HL-60 (cell line): Measurements from ENCODE around the gene SLC4A3.

Source experiments
- DNase-seq, 2 experiments: peaks; one replicate each; pipeline ENCODE4 v3.0.0-alpha.2; 2010 to 2020; ENCODE audit warnings: low read depth in 1 of 2, low spot score in 1 of 2
- H3K27ac ChIP-seq: fragments of 250-450 bp; sonication (Bioruptor Pico); replicated peaks from 2 replicates; pipeline ENCODE4 v1.5.1; 2020; ENCODE audit warnings: mild to moderate bottlenecking, moderate library complexity
- H3K27me3 ChIP-seq: fragments of 250-450 bp; sonication (Bioruptor Pico); 2 replicates; pipeline ENCODE4 v1.5.1; 2021; ENCODE audit warnings: mild to moderate bottlenecking, moderate library complexity; ENCODE audit not compliant: insufficient read depth, poor library complexity, severe bottlenecking
- H3K4me3 ChIP-seq: replicated peaks from 2 replicates; pipeline ENCODE4 v1.5.1; 2011; ENCODE audit warnings: mild to moderate bottlenecking, control low read depth, low read length; ENCODE audit not compliant: insufficient read depth
- GABPA ChIP-seq: IDR thresholded peaks from 2 replicates; pipeline ENCODE4 v1.6.1; 2012; ENCODE audit warnings: low read depth
- POLR2AphosphoS5 ChIP-seq: IDR thresholded peaks from 2 replicates; pipeline ENCODE4 v1.6.1; 2012; ENCODE audit warnings: low read depth
- SPI1 ChIP-seq: IDR thresholded peaks from 2 replicates; pipeline ENCODE4 v1.6.1; 2012; ENCODE audit warnings: low read depth, mild to moderate bottlenecking, borderline replicate concordance
- TF ChIP-seq, protein P1 (sequence below): IDR thresholded peaks from one replicate; pipeline ENCODE4 v1.5.1; 2011; ENCODE audit warnings: low read length, control low read depth, inconsistent platforms; ENCODE audit not compliant: insufficient read depth
- TF ChIP-seq, protein P2 (sequence below): IDR thresholded peaks from 2 replicates; pipeline ENCODE4 v1.6.1; 2012; ENCODE audit warnings: low read depth; ENCODE audit not compliant: insufficient replicate concordance

SLC4A3 gene

DNA sequence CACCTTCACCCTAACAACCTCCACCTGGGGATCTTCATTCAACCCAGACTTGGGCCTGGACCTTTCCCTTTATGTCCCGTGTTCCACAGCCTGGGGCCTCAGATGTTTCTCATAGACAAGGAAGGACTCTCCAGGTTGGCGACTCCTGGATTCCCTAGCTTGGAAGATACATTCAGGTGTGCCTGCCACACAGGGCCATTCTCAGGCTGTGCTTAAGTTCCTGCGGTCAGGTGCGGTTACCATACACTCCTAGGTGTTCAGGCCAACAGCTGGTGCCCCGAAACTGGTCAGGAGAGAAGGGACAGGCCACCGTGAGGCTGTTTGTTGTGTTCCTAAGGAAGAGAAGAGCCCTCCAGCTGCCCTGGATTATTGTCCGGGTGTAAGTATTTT, 15.6 kb downstream of the SLC4A3 start:
- Histone ChIP-seq H3K27me3 (peaks cover 1% of the 10 kb centered on the region), H3K27ac (no peak overlapping the region), H3K4me3 (no peak overlapping the region)
- no peak for DNase-seq
- TF ChIP-seq GABPA: no peak
- no peak for TF ChIP-seq SPI1
- TF ChIP-seq, protein P1, sequence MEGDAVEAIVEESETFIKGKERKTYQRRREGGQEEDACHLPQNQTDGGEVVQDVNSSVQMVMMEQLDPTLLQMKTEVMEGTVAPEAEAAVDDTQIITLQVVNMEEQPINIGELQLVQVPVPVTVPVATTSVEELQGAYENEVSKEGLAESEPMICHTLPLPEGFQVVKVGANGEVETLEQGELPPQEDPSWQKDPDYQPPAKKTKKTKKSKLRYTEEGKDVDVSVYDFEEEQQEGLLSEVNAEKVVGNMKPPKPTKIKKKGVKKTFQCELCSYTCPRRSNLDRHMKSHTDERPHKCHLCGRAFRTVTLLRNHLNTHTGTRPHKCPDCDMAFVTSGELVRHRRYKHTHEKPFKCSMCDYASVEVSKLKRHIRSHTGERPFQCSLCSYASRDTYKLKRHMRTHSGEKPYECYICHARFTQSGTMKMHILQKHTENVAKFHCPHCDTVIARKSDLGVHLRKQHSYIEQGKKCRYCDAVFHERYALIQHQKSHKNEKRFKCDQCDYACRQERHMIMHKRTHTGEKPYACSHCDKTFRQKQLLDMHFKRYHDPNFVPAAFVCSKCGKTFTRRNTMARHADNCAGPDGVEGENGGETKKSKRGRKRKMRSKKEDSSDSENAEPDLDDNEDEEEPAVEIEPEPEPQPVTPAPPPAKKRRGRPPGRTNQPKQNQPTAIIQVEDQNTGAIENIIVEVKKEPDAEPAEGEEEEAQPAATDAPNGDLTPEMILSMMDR: no peak
- no peak for TF ChIP-seq POLR2AphosphoS5
- TF ChIP-seq, protein P2, sequence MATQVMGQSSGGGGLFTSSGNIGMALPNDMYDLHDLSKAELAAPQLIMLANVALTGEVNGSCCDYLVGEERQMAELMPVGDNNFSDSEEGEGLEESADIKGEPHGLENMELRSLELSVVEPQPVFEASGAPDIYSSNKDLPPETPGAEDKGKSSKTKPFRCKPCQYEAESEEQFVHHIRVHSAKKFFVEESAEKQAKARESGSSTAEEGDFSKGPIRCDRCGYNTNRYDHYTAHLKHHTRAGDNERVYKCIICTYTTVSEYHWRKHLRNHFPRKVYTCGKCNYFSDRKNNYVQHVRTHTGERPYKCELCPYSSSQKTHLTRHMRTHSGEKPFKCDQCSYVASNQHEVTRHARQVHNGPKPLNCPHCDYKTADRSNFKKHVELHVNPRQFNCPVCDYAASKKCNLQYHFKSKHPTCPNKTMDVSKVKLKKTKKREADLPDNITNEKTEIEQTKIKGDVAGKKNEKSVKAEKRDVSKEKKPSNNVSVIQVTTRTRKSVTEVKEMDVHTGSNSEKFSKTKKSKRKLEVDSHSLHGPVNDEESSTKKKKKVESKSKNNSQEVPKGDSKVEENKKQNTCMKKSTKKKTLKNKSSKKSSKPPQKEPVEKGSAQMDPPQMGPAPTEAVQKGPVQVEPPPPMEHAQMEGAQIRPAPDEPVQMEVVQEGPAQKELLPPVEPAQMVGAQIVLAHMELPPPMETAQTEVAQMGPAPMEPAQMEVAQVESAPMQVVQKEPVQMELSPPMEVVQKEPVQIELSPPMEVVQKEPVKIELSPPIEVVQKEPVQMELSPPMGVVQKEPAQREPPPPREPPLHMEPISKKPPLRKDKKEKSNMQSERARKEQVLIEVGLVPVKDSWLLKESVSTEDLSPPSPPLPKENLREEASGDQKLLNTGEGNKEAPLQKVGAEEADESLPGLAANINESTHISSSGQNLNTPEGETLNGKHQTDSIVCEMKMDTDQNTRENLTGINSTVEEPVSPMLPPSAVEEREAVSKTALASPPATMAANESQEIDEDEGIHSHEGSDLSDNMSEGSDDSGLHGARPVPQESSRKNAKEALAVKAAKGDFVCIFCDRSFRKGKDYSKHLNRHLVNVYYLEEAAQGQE: no peak

DNA sequence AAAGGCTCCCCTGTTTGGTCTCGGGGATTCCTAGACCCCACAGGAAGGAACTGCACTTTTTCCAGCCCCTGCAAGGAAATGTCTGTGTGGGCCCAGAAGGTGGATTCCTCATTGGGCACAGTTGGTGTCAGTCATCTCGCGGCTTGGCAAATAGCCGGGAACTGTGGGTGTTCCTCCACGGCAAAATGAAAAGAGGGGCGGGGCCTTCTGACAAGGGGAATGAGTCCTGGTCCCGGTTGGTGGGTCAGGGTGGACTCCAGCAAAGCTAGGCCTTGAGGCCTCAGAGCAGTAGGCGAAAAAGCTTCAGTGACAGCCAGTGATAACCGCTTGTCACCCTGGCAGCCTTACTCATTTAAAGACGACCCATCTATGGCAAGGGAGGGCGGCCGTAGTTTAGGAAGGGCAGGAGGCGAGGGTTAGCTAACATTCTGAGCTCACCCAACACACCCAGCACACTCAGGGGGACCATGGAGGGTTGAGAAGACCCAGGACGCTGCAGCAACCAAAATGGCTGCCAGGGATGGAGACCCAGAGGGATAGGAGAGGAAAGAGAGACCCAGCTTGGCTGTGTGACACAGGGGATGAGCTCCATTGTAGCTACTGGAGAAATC, 16.5 kb downstream of the SLC4A3 start:
- H3K27ac ChIP-seq: no peak overlapping the region

DNA sequence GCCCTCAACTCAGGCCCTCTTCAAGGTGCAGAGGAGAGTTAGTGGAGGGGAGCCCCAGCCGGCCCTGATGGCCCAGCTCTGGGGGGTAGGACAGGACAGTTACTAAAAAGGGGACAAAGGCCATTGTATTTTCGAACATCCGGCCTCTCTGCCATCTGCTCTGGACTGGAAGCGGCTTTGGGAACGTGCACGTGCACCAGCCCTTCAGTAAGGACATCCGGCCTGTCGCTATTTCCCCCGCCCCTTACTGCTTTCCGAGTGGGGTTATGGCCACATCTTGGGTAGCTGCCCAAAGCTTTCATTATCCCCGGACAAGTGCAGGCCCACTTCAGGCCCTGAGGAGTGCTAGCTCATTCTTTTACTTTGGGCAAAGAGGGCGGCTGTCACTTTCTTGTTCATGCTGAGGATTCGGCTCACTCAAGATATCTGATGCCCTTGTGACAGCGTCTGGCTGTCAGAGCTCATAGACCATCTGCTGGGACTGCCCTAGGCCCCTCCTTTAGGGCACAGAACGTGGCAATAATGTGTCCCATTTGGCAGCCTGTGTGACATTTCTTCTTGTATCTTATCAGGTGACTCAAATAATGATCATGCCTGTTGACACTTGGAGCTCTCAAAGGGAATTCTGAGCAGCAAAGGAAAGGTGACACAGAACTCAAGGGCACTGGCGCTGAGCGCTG, 17.5 kb downstream of the SLC4A3 start:
- H3K4me3 ChIP-seq: no peak overlapping the region
- TF ChIP-seq GABPA (no peak), SPI1 (no peak), POLR2AphosphoS5 (no peak)
- TF ChIP-seq, protein P1: no peak
- TF ChIP-seq, protein P2: no peak
- peaks cover 2% of the 10 kb centered on the region for H3K27me3 ChIP-seq
- H3K27ac ChIP-seq: no peak overlapping the region
- DNase-seq: no peak

More for the DNA sequence above, 16.5 kb downstream of the SLC4A3 start:
- no peak for TF ChIP-seq SPI1
- TF ChIP-seq, protein P1: no peak
- TF ChIP-seq GABPA: no peak
- TF ChIP-seq, protein P2: no peak
- no peak for TF ChIP-seq POLR2AphosphoS5
- Histone ChIP-seq H3K4me3 (no peak overlapping the region), H3K27me3 (peaks cover 2% of the 10 kb centered on the region)
- no peak for DNase-seq
